Gastroesophageal sphincter (tissue), 3 donors: Measurements from ENCODE around the gene ARF1.

Experiments
- EP300 ChIP-seq: sonication (generic); formaldehyde crosslinking; IDR thresholded peaks from one replicate; pipeline ENCODE4 v1.6.1; 2017; ENCODE audit warnings: antibody characterized with exemption, mild to moderate bottlenecking
- POLR2AphosphoS5 ChIP-seq: sonication (generic); formaldehyde crosslinking; IDR thresholded peaks from one replicate; pipeline ENCODE4 v1.6.1; 2017; ENCODE audit warnings: antibody characterized with exemption
- TF ChIP-seq, protein P1 (sequence below), 4 experiments: fragments of 200-600 bp in 2 of 4; fragments of 450-650 bp in 2 of 4; sonication (generic) in 1 of 4; IDR thresholded peaks; one replicate each; pipeline ENCODE4 v1.5.1; 2017 to 2019; ENCODE audit warnings: antibody characterized with exemption in 4 of 4, mild to moderate bottlenecking in 2 of 4, moderate library complexity in 2 of 4

DNA sequence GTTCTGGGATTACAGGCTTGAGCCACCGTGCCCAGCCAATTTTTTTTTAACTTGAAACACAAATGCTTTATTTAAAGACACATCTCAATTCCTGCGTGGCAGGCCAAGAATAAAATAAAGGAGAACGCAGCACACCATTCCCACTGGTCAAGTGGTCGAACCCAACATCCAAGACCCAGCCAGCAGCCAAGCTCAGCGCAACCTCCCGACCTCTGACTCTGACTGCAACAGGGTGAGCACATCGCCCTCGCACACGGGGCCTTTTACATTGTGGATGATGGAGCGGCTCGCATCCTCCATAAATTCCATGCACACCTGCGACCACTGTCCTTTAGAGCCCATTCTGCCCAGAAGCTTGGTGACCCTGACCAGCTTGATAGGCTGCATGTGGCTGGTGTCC lies 52.1 kb downstream of the ARF1 start:
- TF ChIP-seq, protein P1, sequence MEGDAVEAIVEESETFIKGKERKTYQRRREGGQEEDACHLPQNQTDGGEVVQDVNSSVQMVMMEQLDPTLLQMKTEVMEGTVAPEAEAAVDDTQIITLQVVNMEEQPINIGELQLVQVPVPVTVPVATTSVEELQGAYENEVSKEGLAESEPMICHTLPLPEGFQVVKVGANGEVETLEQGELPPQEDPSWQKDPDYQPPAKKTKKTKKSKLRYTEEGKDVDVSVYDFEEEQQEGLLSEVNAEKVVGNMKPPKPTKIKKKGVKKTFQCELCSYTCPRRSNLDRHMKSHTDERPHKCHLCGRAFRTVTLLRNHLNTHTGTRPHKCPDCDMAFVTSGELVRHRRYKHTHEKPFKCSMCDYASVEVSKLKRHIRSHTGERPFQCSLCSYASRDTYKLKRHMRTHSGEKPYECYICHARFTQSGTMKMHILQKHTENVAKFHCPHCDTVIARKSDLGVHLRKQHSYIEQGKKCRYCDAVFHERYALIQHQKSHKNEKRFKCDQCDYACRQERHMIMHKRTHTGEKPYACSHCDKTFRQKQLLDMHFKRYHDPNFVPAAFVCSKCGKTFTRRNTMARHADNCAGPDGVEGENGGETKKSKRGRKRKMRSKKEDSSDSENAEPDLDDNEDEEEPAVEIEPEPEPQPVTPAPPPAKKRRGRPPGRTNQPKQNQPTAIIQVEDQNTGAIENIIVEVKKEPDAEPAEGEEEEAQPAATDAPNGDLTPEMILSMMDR (IDR thresholded peaks at IDR 0.05) = no peak
- TF ChIP-seq EP300 (no peak), POLR2AphosphoS5 (no peak)
